ENCODE data around the gene CDT1. TPM values are rescaled to one million over a fixed set of nuclear protein-coding genes. Genes with fewer than 3 reads are reported as not detected.
"Not testable (repeated sequence)": the region's sequence is repeated elsewhere in the genome, so short reads cannot be mapped to it uniquely, and the experiment has no call there.

Gene CDT1
- total RNA-seq, 1 donor from 2014 or later: 79.6 TPM

- no peak for TF ChIP-seq CTCF (conservative IDR thresholded peaks at IDR 0.05)
- no peak for DNase-seq (ENCODE audit: low read depth, low spot score)
- Mint-ChIP-seq H3K27ac (ENCODE audit: unreplicated experiment) (no peak overlapping the region), H3K9me3 (no peaks in the 10 kb centered on the region), H3K4me1 (no peaks in the 10 kb centered on the region), H3K36me3 (ENCODE audit: low read depth) (no peaks in the 10 kb centered on the region), H3K27me3 (ENCODE audit: low read depth) (no peaks in the 10 kb centered on the region), H3K4me3 (no peak overlapping the region)
These were observed 33.8 kb upstream of the CDT1 start for GRCh38 chr16:88769617-88770460.

GRCh38 chr16:88770461-88771293, 32.9 kb upstream of the CDT1 start:
- Mint-ChIP-seq H3K27me3 (ENCODE audit: low read depth) (no peaks in the 10 kb centered on the region), H3K27ac (ENCODE audit: unreplicated experiment) (no peak overlapping the region), H3K4me3 (no peak overlapping the region), H3K9me3 (no peaks in the 10 kb centered on the region), H3K36me3 (ENCODE audit: low read depth) (no peaks in the 10 kb centered on the region), H3K4me1 (no peaks in the 10 kb centered on the region)
- no peak for TF ChIP-seq CTCF (conservative IDR thresholded peaks at IDR 0.05)
- DNase-seq (ENCODE audit: low read depth, low spot score): no peak

DNA sequence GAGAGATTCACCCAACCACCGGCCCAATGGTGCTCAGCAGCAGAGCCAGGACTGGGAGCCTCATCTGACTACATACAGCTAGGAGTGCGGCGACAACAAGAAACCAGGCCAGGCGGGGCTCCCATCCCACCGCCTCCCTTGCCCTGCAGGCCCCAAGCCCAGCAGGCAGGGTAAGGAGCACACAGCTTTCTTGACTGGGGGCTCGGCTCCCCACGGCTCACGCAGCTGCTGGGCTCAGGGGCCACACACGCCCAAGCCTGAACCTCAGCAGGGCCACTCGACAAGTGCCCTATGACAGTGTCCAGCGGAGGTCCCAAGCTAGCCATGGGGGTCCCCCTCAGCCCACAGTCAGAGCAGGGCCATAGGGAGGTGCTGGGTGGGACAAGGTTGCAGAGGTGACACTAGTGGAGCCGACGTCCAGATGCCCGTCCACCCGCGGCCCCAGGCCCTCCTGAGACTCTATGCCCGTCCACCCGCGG, 32.3 kb upstream of the CDT1 start:
- Mint-ChIP-seq H3K27ac (ENCODE audit: unreplicated experiment) (no peak overlapping the region), H3K36me3 (ENCODE audit: low read depth) (no peaks in the 10 kb centered on the region), H3K4me3 (no peak overlapping the region), H3K27me3 (ENCODE audit: low read depth) (no peaks in the 10 kb centered on the region), H3K9me3 (no peaks in the 10 kb centered on the region), H3K4me1 (no peaks in the 10 kb centered on the region)
- no peak for DNase-seq (ENCODE audit: low read depth, low spot score)
- TF ChIP-seq CTCF (conservative IDR thresholded peaks at IDR 0.05): no peak

DNA sequence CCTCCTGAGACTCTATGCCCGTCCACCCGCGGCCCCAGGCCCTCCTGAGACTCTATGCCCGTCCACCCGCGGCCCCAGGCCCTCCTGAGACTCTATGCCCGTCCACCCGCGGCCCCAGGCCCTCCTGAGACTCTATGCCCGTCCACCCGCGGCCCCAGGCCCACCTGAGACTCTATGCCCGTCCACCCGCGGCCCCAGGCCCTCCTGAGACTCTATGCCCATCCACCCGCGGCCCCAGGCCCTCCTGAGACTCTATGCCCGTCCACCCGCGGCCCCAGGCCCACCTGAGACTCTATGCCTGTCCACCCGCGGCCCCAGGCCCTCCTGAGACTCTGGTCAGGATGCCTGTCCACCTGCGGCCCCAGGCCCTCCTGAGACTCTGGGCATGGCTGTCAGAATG, 31.8 kb upstream of the CDT1 start:
- not testable (repeated sequence) for H3K9me3 Mint-ChIP-seq; DNase-seq (ENCODE audit: low read depth, low spot score); H3K4me1 Mint-ChIP-seq; H3K4me3 Mint-ChIP-seq; H3K27me3 Mint-ChIP-seq (ENCODE audit: low read depth); H3K27ac Mint-ChIP-seq (ENCODE audit: unreplicated experiment); H3K36me3 Mint-ChIP-seq (ENCODE audit: low read depth)

DNA sequence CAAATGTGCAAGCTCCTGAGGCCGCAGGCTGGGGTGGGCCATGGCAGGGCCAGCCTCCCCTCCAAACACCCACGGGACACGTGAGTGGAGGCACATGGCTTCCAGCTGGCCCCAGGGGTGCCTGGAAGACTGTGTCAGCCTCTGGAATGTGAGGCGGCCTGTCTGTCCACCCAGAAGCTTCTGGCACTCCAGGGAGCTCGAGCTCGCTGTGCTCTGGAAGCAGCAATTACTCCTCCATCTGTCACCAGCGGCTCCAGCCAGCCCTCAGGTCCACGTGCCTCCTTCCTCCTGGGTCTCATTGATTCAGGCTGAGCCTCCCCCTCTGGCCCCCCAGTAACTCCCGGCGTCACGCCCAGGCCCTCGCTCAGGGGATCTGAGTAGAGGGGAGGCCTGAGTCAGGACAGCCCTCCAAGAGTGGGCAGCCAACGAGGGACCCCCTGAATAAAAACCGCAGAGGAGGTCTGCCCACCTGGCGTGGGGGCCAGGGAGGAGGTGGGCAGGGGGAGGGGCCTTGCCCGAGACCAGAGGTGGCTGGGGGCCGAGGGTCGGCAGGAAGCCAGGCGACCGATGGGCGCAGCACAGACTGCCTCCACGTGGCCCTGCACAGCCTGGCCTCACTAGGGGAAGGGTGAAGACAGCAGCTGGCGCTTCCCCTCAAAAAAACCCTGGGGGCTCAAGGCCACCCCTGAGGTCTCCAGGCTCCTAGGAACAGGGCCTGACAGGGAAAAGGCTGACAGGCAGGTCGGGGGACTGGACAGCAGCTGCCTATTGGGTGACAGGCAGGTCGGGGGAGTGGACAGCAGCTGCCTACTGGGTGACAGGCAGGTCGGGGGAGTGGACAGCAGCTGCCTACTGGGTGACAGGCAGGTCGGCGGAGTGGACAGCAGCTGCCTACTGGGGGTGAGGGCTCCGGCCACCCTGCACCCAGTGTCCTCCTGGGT, 30.4 kb upstream of the CDT1 start:
- DNase-seq (ENCODE audit: low read depth, low spot score): no peak
- Mint-ChIP-seq H3K27me3 (ENCODE audit: low read depth) (no peaks in the 10 kb centered on the region), H3K4me3 (no peak overlapping the region), H3K9me3 (no peaks in the 10 kb centered on the region), H3K27ac (ENCODE audit: unreplicated experiment) (no peak overlapping the region), H3K4me1 (no peaks in the 10 kb centered on the region), H3K36me3 (ENCODE audit: low read depth) (no peaks in the 10 kb centered on the region)
- no peak for TF ChIP-seq CTCF (conservative IDR thresholded peaks at IDR 0.05)

Measured in neural crest cell (in vitro differentiated cells).